Gastroesophageal sphincter (tissue), 3 donors: Measurements from ENCODE around the gene NR2C2.

Experiments used
- POLR2A ChIP-seq, 2 donors: fragments of 450-650 bp; IDR thresholded peaks; one replicate each; pipeline ENCODE4 v1.6.1; 2017; ENCODE audit warnings: antibody characterized with exemption in 2 of 2, mild to moderate bottlenecking in 2 of 2, moderate library complexity in 1 of 2
- TF ChIP-seq, protein P1 (sequence below), 4 experiments: fragments of 200-600 bp in 2 of 4; fragments of 450-650 bp in 2 of 4; sonication (generic) in 1 of 4; IDR thresholded peaks; one replicate each; pipeline ENCODE4 v1.5.1; 2017 to 2019; ENCODE audit warnings: antibody characterized with exemption in 4 of 4, mild to moderate bottlenecking in 2 of 4, moderate library complexity in 2 of 4

DNA sequence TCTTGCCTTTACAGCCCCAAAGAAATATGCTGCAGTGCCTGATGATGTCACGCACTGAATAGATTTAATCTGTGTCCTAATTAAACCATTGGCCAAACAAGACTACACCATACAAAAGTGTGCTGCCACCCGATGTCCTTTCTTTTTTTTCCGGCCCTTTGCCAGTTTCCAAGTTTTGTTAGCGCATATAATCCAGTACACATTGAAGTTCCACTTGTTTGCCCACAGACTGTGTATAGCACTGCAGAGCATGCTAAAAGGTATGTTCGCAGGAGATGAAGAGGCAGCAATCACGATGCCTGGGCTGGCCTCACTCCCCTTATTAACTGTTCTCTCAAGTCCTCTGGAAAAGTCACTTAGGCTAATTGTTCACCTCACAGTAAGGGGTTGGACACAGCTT is 90.9 kb downstream of the NR2C2 start:
- TF ChIP-seq, protein P1, sequence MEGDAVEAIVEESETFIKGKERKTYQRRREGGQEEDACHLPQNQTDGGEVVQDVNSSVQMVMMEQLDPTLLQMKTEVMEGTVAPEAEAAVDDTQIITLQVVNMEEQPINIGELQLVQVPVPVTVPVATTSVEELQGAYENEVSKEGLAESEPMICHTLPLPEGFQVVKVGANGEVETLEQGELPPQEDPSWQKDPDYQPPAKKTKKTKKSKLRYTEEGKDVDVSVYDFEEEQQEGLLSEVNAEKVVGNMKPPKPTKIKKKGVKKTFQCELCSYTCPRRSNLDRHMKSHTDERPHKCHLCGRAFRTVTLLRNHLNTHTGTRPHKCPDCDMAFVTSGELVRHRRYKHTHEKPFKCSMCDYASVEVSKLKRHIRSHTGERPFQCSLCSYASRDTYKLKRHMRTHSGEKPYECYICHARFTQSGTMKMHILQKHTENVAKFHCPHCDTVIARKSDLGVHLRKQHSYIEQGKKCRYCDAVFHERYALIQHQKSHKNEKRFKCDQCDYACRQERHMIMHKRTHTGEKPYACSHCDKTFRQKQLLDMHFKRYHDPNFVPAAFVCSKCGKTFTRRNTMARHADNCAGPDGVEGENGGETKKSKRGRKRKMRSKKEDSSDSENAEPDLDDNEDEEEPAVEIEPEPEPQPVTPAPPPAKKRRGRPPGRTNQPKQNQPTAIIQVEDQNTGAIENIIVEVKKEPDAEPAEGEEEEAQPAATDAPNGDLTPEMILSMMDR (IDR thresholded peaks at IDR 0.05) = no peak
- no peak for TF ChIP-seq POLR2A (IDR thresholded peaks at IDR 0.05)
